Measurements from ENCODE around the gene TTF1. TPM values are rescaled to one million over a fixed set of nuclear protein-coding genes. Genes with fewer than 3 reads are reported as not detected.

Gene TTF1
- total and polyA plus RNA-seq, 10 of the 15 experiments (the other 5 are each of a cell fraction or from before 2014, with no cell fraction given), result 11.3 to 25.5 (median 16.0) TPM

- WGBS (ENCODE audit: insufficient coverage, insufficient replicate concordance, low lambda C conversion rate, missing lambda C conversion rate), result 2% methylated on average over 20 of the region's 20 CpGs
- intact Hi-C loops (cut with micrococcal nuclease; ENCODE audit: unreplicated experiment) (loop anchor here (1.0 to 10.0 kb wide), 4 partner anchors 96 to 390 kb away; no protein-coding TSS in a partner anchor), in situ Hi-C loops (cut with MboI) (loop anchor here (5.0 kb wide), 1 partner anchor 166 kb away; no protein-coding TSS in a partner anchor)
- Histone ChIP-seq H3K9me3 (replicated peaks; ENCODE audit: control insufficient read depth, insufficient read depth, low read length) (no peaks in the 10 kb centered on the region), H3K27ac (ENCODE audit: control insufficient read depth, insufficient read depth) (no peak overlapping the region), H3K4me3 (no peak overlapping the region), H3K9ac (ENCODE audit: control insufficient read depth, insufficient read depth, low read length) (no peak overlapping the region), H3K4me2 (ENCODE audit: control insufficient read depth, insufficient read depth) (peak overlapping the region; percentile 80), H2AFZ (ENCODE audit: control insufficient read depth, low read depth, low read length) (peak overlapping the region; percentile 24), H4K20me1 (ENCODE audit: control insufficient read depth, insufficient read depth) (no peaks in the 10 kb centered on the region), H3K36me3 (ENCODE audit: control insufficient read depth in 2 of 2, insufficient read depth in 2 of 2, low read length in 1 of 2) (no peaks in the 10 kb centered on the region), H3K79me2 (ENCODE audit: control insufficient read depth, insufficient read depth, low read length) (peaks cover 3% of the 10 kb centered on the region; the same call in 1 of the 2 replicates), H3K27me3 (replicated peaks in 1 of 2; ENCODE audit: control insufficient read depth in 2 of 2, insufficient read depth in 2 of 2, low read length in 1 of 2) (peaks cover 0 to 24% of the 10 kb centered on the region in 2 experiments; a peak in 2 of 4 replicates), H3K4me1 (ENCODE audit: control insufficient read depth, insufficient read depth, low read length) (peaks cover 12% of the 10 kb centered on the region)
- SMC1A ChIA-PET (ENCODE audit: uncharacterized antibody, unreplicated experiment), result no interaction called here
- CTCF ChIA-PET, result no interaction called here
- no TSS peak for BruUV-seq (replicated peaks)
- DNase-seq (ENCODE audit: low read depth, low spot score) (no peak), ATAC-seq (peak; percentile 82), FAIRE-seq (no peak)
- RAD21 ChIA-PET (ENCODE audit: unreplicated experiment), result no interaction called here
- POLR2A ChIA-PET, result no interaction called here
- TF ChIP-seq CBX5 (IDR thresholded peaks at IDR 0.05; ENCODE audit: low read depth) (no peak), SPI1 (IDR thresholded peaks at IDR 0.05; ENCODE audit: borderline replicate concordance, insufficient read depth, low read depth, low read length) (no peak), TARDBP (IDR thresholded peaks at IDR 0.05; ENCODE audit: borderline replicate concordance) (no peak), ZBTB4 (CRISPR knock-in tag; IDR thresholded peaks at IDR 0.05) (no peak), TCF12 (IDR thresholded peaks at IDR 0.05; ENCODE audit: low read depth, low read length) (peak; percentile 82), YBX1 (IDR thresholded peaks at IDR 0.05) (no peak), TAF1 (IDR thresholded peaks at IDR 0.05; ENCODE audit: borderline replicate concordance, low read depth, low read length) (no peak), KDM1A (IDR thresholded peaks at IDR 0.05; ENCODE audit: borderline replicate concordance) (no peak), NFIC (IDR thresholded peaks at IDR 0.05; ENCODE audit: low read depth, low read length) (no peak), BCLAF1 (IDR thresholded peaks at IDR 0.05) (no peak), POLR2AphosphoS5 (IDR thresholded peaks at IDR 0.05; ENCODE audit: low read length) (no peak), YY1 (IDR thresholded peaks at IDR 0.05; ENCODE audit: low read depth, low read length) (0 out of 2 replicates have a peak, but pooled peaks have one; percentile 39), BCL3 (IDR thresholded peaks at IDR 0.05; ENCODE audit: borderline replicate concordance, insufficient read depth, low read depth, low read length, poor library complexity, severe bottlenecking) (no peak), SIX5 (IDR thresholded peaks at IDR 0.05; ENCODE audit: low read depth, low read length, severe bottlenecking) (no peak), TCF3 (IDR thresholded peaks at IDR 0.05; ENCODE audit: borderline replicate concordance, insufficient read depth, low read depth, low read length) (peak; percentile 54; the same call in 1 of the 2 replicates), MEF2A (IDR thresholded peaks at IDR 0.05; ENCODE audit: insufficient read depth, low read depth, low read length) (no peak), ZBED1 (IDR thresholded peaks at IDR 0.05; ENCODE audit: borderline replicate concordance) (no peak)
Measured at GRCh38 chr9:132411091-132411508, 4.5 kb upstream of the TTF1 start.

All from GM12878 (cell line).